IMR-90 (cell line): ENCODE results near the gene DDX42. TPM values are rescaled to one million over a fixed set of nuclear protein-coding genes. Genes with fewer than 3 reads are reported as not detected.

ENCODE experiments used
- ATAC-seq: fragments of 200-7000 bp; cut with Tn5 transposase; 2 replicates; pipeline ENCODE4 v1.9.1; 2020; ENCODE audit warnings: low read depth, mild to moderate bottlenecking, moderate library complexity
- BruUV-seq: library from RNA; stranded (reverse); fragments of 400-500 nt; replicated peaks from 2 replicates; lab custom pipeline; 2021; lab: Mats Ljungman, UMichigan
- CTCF ChIA-PET: fragments of 300-600 bp; formaldehyde crosslinking; extraction: SDS; loops from one replicate; lab custom pipeline; 2021; ENCODE audit warnings: antibody characterized with exemption; lab: Yijun Ruan, JAX
- POLR2A ChIA-PET: fragments of 300-600 bp; sonication (Branson Sonifier 250); formaldehyde crosslinking; loops from one replicate; lab custom pipeline; 2022; ENCODE audit warnings: antibody characterized with exemption; ENCODE audit not compliant: unreplicated experiment; lab: Charles Lee
- DNase-seq: peaks from one replicate; pipeline ENCODE4 v3.0.0; 2013
- H2AFZ ChIP-seq: replicated peaks from 2 replicates; pipeline ENCODE3; 2013; ENCODE audit warnings: low read length, mild to moderate bottlenecking; ENCODE audit not compliant: poor library complexity
- H2AK5ac ChIP-seq: 2 replicates; pipeline ENCODE4 v1.6.1; 2013; ENCODE audit warnings: low read depth, low read length, inconsistent platforms
- H2AK9ac ChIP-seq: replicated peaks from 2 replicates; pipeline ENCODE3; 2013; ENCODE audit warnings: mild to moderate bottlenecking, low read depth, low read length, moderate library complexity; ENCODE audit not compliant: poor library complexity
- H2BK120ac ChIP-seq: 2 replicates; pipeline ENCODE4 v1.6.1; 2013; ENCODE audit warnings: low read depth, low read length, inconsistent platforms
- H2BK15ac ChIP-seq: 3 replicates; pipeline ENCODE4 v1.6.1; 2013; ENCODE audit warnings: low read depth, low read length, inconsistent platforms
- H2BK20ac ChIP-seq: 2 replicates; pipeline ENCODE4 v1.6.1; 2013; ENCODE audit warnings: low read depth, mild to moderate bottlenecking, inconsistent platforms, low read length, moderate library complexity
- H2BK5ac ChIP-seq: 2 replicates; pipeline ENCODE4 v1.6.1; 2013; ENCODE audit warnings: mild to moderate bottlenecking, low read depth, low read length, inconsistent platforms; ENCODE audit not compliant: poor library complexity, severe bottlenecking
- H3K14ac ChIP-seq: replicated peaks from 2 replicates; pipeline ENCODE4 v1.6.1; 2013; ENCODE audit warnings: low read depth, low read length, inconsistent platforms
- H3K18ac ChIP-seq: 2 replicates; pipeline ENCODE4 v1.6.1; 2013; ENCODE audit warnings: low read depth, low read length, control low read depth
- H3K23ac ChIP-seq: 2 replicates; pipeline ENCODE4 v1.6.1; 2013; ENCODE audit warnings: low read depth, low read length, inconsistent platforms
- H3K27ac ChIP-seq: 2 replicates; pipeline ENCODE4 v1.5.1; 2013; ENCODE audit warnings: mild to moderate bottlenecking, control low read depth, low read length; ENCODE audit not compliant: insufficient read depth
- H3K27me3 ChIP-seq: 2 replicates; pipeline ENCODE4 v1.6.1; 2013; ENCODE audit warnings: low read length; ENCODE audit not compliant: control insufficient read depth, insufficient read depth
- H3K36me3 ChIP-seq: 2 replicates; pipeline ENCODE4 v1.6.1; 2013; ENCODE audit warnings: low read length, mixed read lengths; ENCODE audit not compliant: control insufficient read depth, insufficient read depth
- H3K4ac ChIP-seq: 2 replicates; pipeline ENCODE4 v1.6.1; 2013; ENCODE audit warnings: low read depth, low read length, inconsistent platforms
- H3K4me1 ChIP-seq: 2 replicates; pipeline ENCODE4 v1.6.1; 2013; ENCODE audit warnings: low read length, mixed read lengths; ENCODE audit not compliant: control insufficient read depth, insufficient read depth
- H3K4me2 ChIP-seq: 2 replicates; pipeline ENCODE4 v1.6.1; 2013; ENCODE audit warnings: low read depth, mild to moderate bottlenecking, control low read depth, low read length, moderate library complexity
- H3K4me3 ChIP-seq: 2 replicates; pipeline ENCODE4 v1.5.1; 2013; ENCODE audit warnings: low read depth, mild to moderate bottlenecking, control low read depth, low read length, moderate library complexity; ENCODE audit not compliant: insufficient read depth
- H3K56ac ChIP-seq: 2 replicates; pipeline ENCODE4 v1.6.1; 2013; ENCODE audit warnings: low read length, inconsistent platforms; ENCODE audit not compliant: insufficient read depth; ENCODE audit errors: extremely low read depth
- H3K79me1 ChIP-seq, 2 experiments: 2 replicates each; pipeline ENCODE4 v1.6.1; 2013; ENCODE audit warnings: low read length in 2 of 2, inconsistent platforms in 1 of 2, low read depth in 1 of 2
- H3K9ac ChIP-seq: 2 replicates; pipeline ENCODE4 v1.6.1; 2013; ENCODE audit warnings: low read depth, low read length, control low read depth
- H3K9me1 ChIP-seq: 2 replicates; pipeline ENCODE4 v1.6.1; 2013; ENCODE audit warnings: low read length, inconsistent platforms; ENCODE audit not compliant: insufficient read depth
- H3K9me3 ChIP-seq: 2 replicates; pipeline ENCODE4 v1.6.1; 2013; ENCODE audit warnings: low read length; ENCODE audit not compliant: control insufficient read depth, insufficient read depth
- H4K20me1 ChIP-seq: 2 replicates; pipeline ENCODE4 v1.6.1; 2013; ENCODE audit warnings: low read length, inconsistent platforms; ENCODE audit not compliant: insufficient read depth
- H4K5ac ChIP-seq: 2 replicates; pipeline ENCODE4 v1.6.1; 2013; ENCODE audit warnings: mild to moderate bottlenecking, low read depth, low read length, control low read depth
- H4K8ac ChIP-seq, 2 experiments: 2 replicates each; pipeline ENCODE4 v1.6.1; 2013; ENCODE audit warnings: low read depth in 2 of 2, low read length in 2 of 2, control low read depth in 1 of 2, inconsistent platforms in 1 of 2
- H4K91ac ChIP-seq: 2 replicates; pipeline ENCODE4 v1.6.1; 2013; ENCODE audit warnings: low read depth, low read length, inconsistent platforms; ENCODE audit not compliant: insufficient read depth
- CHD1 ChIP-seq: IDR thresholded peaks from 2 replicates; pipeline ENCODE4 v1.6.1; 2012; ENCODE audit warnings: low read depth, low read length, improper control_type of control experiment
- FOS ChIP-seq: fragments of 150-350 bp; IDR thresholded peaks from 2 replicates; pipeline ENCODE4 v1.6.1; 2016; ENCODE audit warnings: low read depth, low read length
- MAFK ChIP-seq: IDR thresholded peaks from 2 replicates; pipeline ENCODE4 v1.6.1; 2012; ENCODE audit warnings: low read depth, low read length, improper control_type of control experiment
- MAZ ChIP-seq: IDR thresholded peaks from 2 replicates; pipeline ENCODE4 v1.6.1; 2012; ENCODE audit warnings: low read depth, mild to moderate bottlenecking, low read length, improper control_type of control experiment, moderate library complexity, borderline replicate concordance
- NFE2L2 ChIP-seq: fragments of 150-350 bp; IDR thresholded peaks from 2 replicates; pipeline ENCODE4 v1.6.1; 2016; ENCODE audit warnings: low read depth, mild to moderate bottlenecking, low read length
- RFX5 ChIP-seq: IDR thresholded peaks from 2 replicates; pipeline ENCODE4 v1.8.0; 2012; ENCODE audit warnings: low read depth, mild to moderate bottlenecking, low read length, moderate library complexity
- WGBS, 2 experiments: methylation state at CpG; one replicate each; pipeline versions ENCODE4 v1.1.5 to v1.1.7; 2013; ENCODE audit warnings: missing lambda C conversion rate in 2 of 2; ENCODE audit not compliant: insufficient read length in 1 of 2; ENCODE audit errors: extremely low coverage in 2 of 2; 5-methylcytosine and 5-hydroxymethylcytosine counted together
- dilution Hi-C: fragments of 300-500 bp; cut with HindIII; formaldehyde crosslinking; loops from one replicate; pipeline ENCODE4 v1.14.3; 2018; ENCODE audit warnings: low sequenced_read_pairs; ENCODE audit not compliant: unreplicated experiment
- in situ Hi-C: fragments of 300-500 bp; cut with MboI; formaldehyde crosslinking; loops from 3 replicates; pipeline ENCODE4 v1.14.3; 2019; ENCODE audit warnings: low sequenced_read_pairs, inconsistent platforms, mixed read lengths
- intact Hi-C: fragments of 100-400 bp; cut with micrococcal nuclease; formaldehyde crosslinking; loops from 2 replicates; pipeline ENCODE4 v1.10.0; 2022
- polyA plus RNA-seq, 3 experiments: library from polyadenylated mRNA; depleted of rRNA; stranded (reverse); fragments of >200 nt; gene quantifications; 2 replicates each; pipeline ENCODE4 v1.2.3, GENCODE V29; 2012; ENCODE audit warnings: low replicate concordance in 1 of 3
- total RNA-seq: library from RNA; depleted of rRNA; stranded (reverse); fragments of >200 nt; gene quantifications from 2 replicates; pipeline ENCODE4 v1.2.3, GENCODE V29; 2012
- TF ChIP-seq, protein P1 (sequence below): conservative IDR thresholded peaks from 2 replicates; pipeline ENCODE4 v1.5.1; 2012; ENCODE audit warnings: mild to moderate bottlenecking, low read depth, low read length, improper control_type of control experiment
- TF ChIP-seq, protein P2 (sequence below): fragments of 150-350 bp; IDR thresholded peaks from 2 replicates; pipeline ENCODE4 v1.6.1; 2017; ENCODE audit warnings: mild to moderate bottlenecking, antibody characterized with exemption, low read length, low read depth

DDX42 gene
- total and polyA plus RNA-seq, 2 of the 4 experiments (the other 2 are of a cell fraction) = 75.8 to 91.5 TPM

DNA sequence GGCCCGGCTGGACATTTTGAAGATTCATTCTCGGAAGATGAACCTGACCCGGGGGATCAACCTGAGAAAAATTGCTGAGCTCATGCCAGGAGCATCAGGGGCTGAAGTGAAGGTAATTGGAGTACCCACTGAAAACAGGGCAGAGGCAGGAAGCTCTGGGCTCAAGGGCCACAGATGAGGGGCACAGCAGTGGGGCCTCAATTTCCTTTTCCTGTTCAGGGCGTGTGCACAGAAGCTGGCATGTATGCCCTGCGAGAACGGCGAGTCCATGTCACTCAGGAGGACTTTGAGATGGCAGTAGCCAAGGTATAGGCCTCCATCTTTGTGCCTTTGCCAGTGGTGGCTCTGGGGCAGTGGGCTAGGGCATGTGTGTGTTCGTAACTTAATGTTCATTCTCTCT is 57.5 kb downstream of the DDX42 start:
- dilution Hi-C loops = no loop called here
- H3K27ac ChIP-seq = no peak overlapping the region
- POLR2A ChIA-PET = no interaction called here
- DNase-seq (no peak), ATAC-seq (no peak)
- H4K91ac ChIP-seq = no peak overlapping the region
- WGBS, 2 experiments = 100% methylated on average over 5 of the region's 8 CpGs; no CpG with 5 or more reads in 1 of the 2 experiments
- H2BK15ac ChIP-seq = no peak overlapping the region
- peaks cover 44% of the 10 kb centered on the region for H4K20me1 ChIP-seq
- intact Hi-C loops = no loop called here
- H2BK5ac ChIP-seq = no peak overlapping the region
- H2AFZ ChIP-seq = no peak overlapping the region
- H3K4me1 ChIP-seq = peaks cover 1% of the 10 kb centered on the region; the same call in 1 of the 2 replicates
- in situ Hi-C loops = no loop called here
- no peak overlapping the region for H3K18ac ChIP-seq
- BruUV-seq = no TSS peak
- H2AK5ac ChIP-seq = no peak overlapping the region
- no peak overlapping the region for H3K4ac ChIP-seq
- TF ChIP-seq MAZ (no peak), NFE2L2 (no peak), MAFK (no peak), FOS (no peak), RFX5 (no peak), CHD1 (no peak)
- TF ChIP-seq, protein P1, sequence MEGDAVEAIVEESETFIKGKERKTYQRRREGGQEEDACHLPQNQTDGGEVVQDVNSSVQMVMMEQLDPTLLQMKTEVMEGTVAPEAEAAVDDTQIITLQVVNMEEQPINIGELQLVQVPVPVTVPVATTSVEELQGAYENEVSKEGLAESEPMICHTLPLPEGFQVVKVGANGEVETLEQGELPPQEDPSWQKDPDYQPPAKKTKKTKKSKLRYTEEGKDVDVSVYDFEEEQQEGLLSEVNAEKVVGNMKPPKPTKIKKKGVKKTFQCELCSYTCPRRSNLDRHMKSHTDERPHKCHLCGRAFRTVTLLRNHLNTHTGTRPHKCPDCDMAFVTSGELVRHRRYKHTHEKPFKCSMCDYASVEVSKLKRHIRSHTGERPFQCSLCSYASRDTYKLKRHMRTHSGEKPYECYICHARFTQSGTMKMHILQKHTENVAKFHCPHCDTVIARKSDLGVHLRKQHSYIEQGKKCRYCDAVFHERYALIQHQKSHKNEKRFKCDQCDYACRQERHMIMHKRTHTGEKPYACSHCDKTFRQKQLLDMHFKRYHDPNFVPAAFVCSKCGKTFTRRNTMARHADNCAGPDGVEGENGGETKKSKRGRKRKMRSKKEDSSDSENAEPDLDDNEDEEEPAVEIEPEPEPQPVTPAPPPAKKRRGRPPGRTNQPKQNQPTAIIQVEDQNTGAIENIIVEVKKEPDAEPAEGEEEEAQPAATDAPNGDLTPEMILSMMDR = no peak
- TF ChIP-seq, protein P2, sequence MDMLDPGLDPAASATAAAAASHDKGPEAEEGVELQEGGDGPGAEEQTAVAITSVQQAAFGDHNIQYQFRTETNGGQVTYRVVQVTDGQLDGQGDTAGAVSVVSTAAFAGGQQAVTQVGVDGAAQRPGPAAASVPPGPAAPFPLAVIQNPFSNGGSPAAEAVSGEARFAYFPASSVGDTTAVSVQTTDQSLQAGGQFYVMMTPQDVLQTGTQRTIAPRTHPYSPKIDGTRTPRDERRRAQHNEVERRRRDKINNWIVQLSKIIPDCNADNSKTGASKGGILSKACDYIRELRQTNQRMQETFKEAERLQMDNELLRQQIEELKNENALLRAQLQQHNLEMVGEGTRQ = no peak
- CTCF ChIA-PET = no interaction called here
- no peak overlapping the region for H3K56ac ChIP-seq
- no peak overlapping the region for H2AK9ac ChIP-seq
- no peaks in the 10 kb centered on the region for H3K27me3 ChIP-seq
- H3K23ac ChIP-seq = no peak overlapping the region
- H4K5ac ChIP-seq = no peak overlapping the region
- H3K36me3 ChIP-seq = peaks cover 66% of the 10 kb centered on the region
- H3K4me2 ChIP-seq = no peak overlapping the region
- no peak overlapping the region for H3K4me3 ChIP-seq
- H2BK120ac ChIP-seq = no peak overlapping the region
- H3K79me1 ChIP-seq = peaks cover 27 to 72% of the 10 kb centered on the region in 2 experiments
- no peak overlapping the region for H2BK20ac ChIP-seq
- no peak overlapping the region for H3K9ac ChIP-seq
- no peaks in the 10 kb centered on the region for H3K9me1 ChIP-seq
- no peaks in the 10 kb centered on the region for H3K9me3 ChIP-seq
- H4K8ac ChIP-seq = no peak overlapping the region
- no peak overlapping the region for H3K14ac ChIP-seq
